Mesenchymal stem cell (in vitro differentiated cells and primary cell): ENCODE measurements around the gene SLC5A10. TPM values are rescaled to one million over a fixed set of nuclear protein-coding genes. Genes with fewer than 3 reads are reported as not detected.

Experiments
- DNase-seq: peaks from one replicate; pipeline ENCODE4 v3.0.0-alpha.2; 2013
- H2AFZ ChIP-seq: one replicate; pipeline ENCODE4 v1.6.1; 2013; ENCODE audit warnings: low read depth, mild to moderate bottlenecking, control low read depth, inconsistent platforms, low read length, moderate library complexity
- H2AK5ac ChIP-seq: 2 replicates; pipeline ENCODE4 v1.6.1; 2013; ENCODE audit warnings: low read length, moderate library complexity, mild to moderate bottlenecking, inconsistent platforms; ENCODE audit not compliant: severe bottlenecking
- H2BK120ac ChIP-seq: one replicate; pipeline ENCODE4 v1.6.1; 2013; ENCODE audit warnings: low read depth, mild to moderate bottlenecking, inconsistent platforms, low read length, moderate library complexity
- H2BK12ac ChIP-seq, 2 experiments: one replicate each; pipeline ENCODE4 v1.6.1; 2013; ENCODE audit warnings: inconsistent platforms in 2 of 2, low read length in 2 of 2, mild to moderate bottlenecking in 2 of 2, moderate library complexity in 2 of 2, control low read depth in 1 of 2
- H2BK15ac ChIP-seq: one replicate; pipeline ENCODE4 v1.6.1; 2013; ENCODE audit warnings: mild to moderate bottlenecking, low read depth, inconsistent platforms; ENCODE audit not compliant: poor library complexity, severe bottlenecking
- H2BK5ac ChIP-seq: 2 replicates; pipeline ENCODE4 v1.6.1; 2013; ENCODE audit warnings: low read depth, mild to moderate bottlenecking, low read length, control low read depth, inconsistent platforms; ENCODE audit not compliant: poor library complexity, severe bottlenecking
- H3K14ac ChIP-seq, 2 experiments: one replicate each; pipeline ENCODE4 v1.6.1; 2013; ENCODE audit warnings: inconsistent platforms in 2 of 2, low read length in 2 of 2, control low read depth in 1 of 2, mild to moderate bottlenecking in 1 of 2, moderate library complexity in 1 of 2
- H3K18ac ChIP-seq, 2 experiments: one replicate each; pipeline ENCODE4 v1.6.1; 2013; ENCODE audit warnings: inconsistent platforms in 2 of 2, low read length in 2 of 2, control low read depth in 1 of 2, low read depth in 1 of 2, mild to moderate bottlenecking in 1 of 2
- H3K23ac ChIP-seq, 2 experiments: one replicate each; pipeline ENCODE4 v1.6.1; 2013; ENCODE audit warnings: inconsistent platforms in 2 of 2, low read length in 2 of 2, mild to moderate bottlenecking in 2 of 2, moderate library complexity in 2 of 2, control low read depth in 1 of 2
- H3K27ac ChIP-seq: 2 replicates; pipeline ENCODE4 v1.5.1; 2013; ENCODE audit warnings: mild to moderate bottlenecking, moderate library complexity, low read length, control low read depth, inconsistent platforms; ENCODE audit not compliant: poor library complexity, severe bottlenecking
- H3K27me3 ChIP-seq, 2 experiments: 2 replicates each; pipeline versions ENCODE4 v1.6.1 to v1.7.0; 2013; ENCODE audit warnings: low read length in 2 of 2, mild to moderate bottlenecking in 2 of 2, moderate library complexity in 2 of 2, control low read depth in 1 of 2, inconsistent platforms in 1 of 2; ENCODE audit not compliant: control insufficient read depth in 1 of 2, insufficient read depth in 1 of 2
- H3K36me3 ChIP-seq, 2 experiments: 2 replicates each; pipeline versions ENCODE4 v1.6.1 to v1.7.0; 2013; ENCODE audit warnings: low read length in 2 of 2, control low read depth in 1 of 2, inconsistent platforms in 1 of 2, low read depth in 1 of 2, mild to moderate bottlenecking in 1 of 2; ENCODE audit not compliant: insufficient read depth in 2 of 2, control insufficient read depth in 1 of 2
- H3K4ac ChIP-seq, 2 experiments: one replicate each; pipeline ENCODE4 v1.6.1; 2013; ENCODE audit warnings: inconsistent platforms in 2 of 2, low read length in 2 of 2, mild to moderate bottlenecking in 2 of 2, moderate library complexity in 2 of 2, control low read depth in 1 of 2, low read depth in 1 of 2
- H3K4me1 ChIP-seq: 2 replicates; pipeline ENCODE4 v1.6.1; 2013; ENCODE audit warnings: low read depth, low read length, control low read depth; ENCODE audit not compliant: control insufficient read depth, insufficient read depth
- H3K4me2 ChIP-seq: 2 replicates; pipeline ENCODE4 v1.6.1; 2013; ENCODE audit warnings: low read length, mild to moderate bottlenecking, inconsistent platforms; ENCODE audit not compliant: poor library complexity, severe bottlenecking
- H3K4me3 ChIP-seq, 2 experiments: 2 replicates each; pipeline versions ENCODE4 v1.5.1 to v1.7.0; 2013; ENCODE audit warnings: low read length in 2 of 2, mild to moderate bottlenecking in 2 of 2, control low read depth in 1 of 2, low read depth in 1 of 2; ENCODE audit not compliant: insufficient read depth in 1 of 2
- H3K79me1 ChIP-seq: replicated peaks from 2 replicates; pipeline ENCODE4 v1.6.1; 2013; ENCODE audit warnings: mild to moderate bottlenecking, control low read depth, low read length, inconsistent platforms; ENCODE audit not compliant: poor library complexity, severe bottlenecking
- H3K9ac ChIP-seq: 2 replicates; pipeline ENCODE4 v1.7.0; 2013; ENCODE audit warnings: mild to moderate bottlenecking, low read length, moderate library complexity
- H3K9me3 ChIP-seq: 2 replicates; pipeline ENCODE4 v1.7.0; 2013; ENCODE audit warnings: mild to moderate bottlenecking, low read length; ENCODE audit not compliant: control insufficient read depth
- H4K8ac ChIP-seq: one replicate; pipeline ENCODE4 v1.6.1; 2013; ENCODE audit warnings: inconsistent platforms, mild to moderate bottlenecking, low read length, moderate library complexity
- H4K91ac ChIP-seq: one replicate; pipeline ENCODE4 v1.6.1; 2013; ENCODE audit warnings: mild to moderate bottlenecking, low read length, inconsistent platforms
- WGBS: methylation state at CpG from one replicate; pipeline ENCODE4 v1.1.7; 2013; ENCODE audit warnings: mixed read lengths; 5-methylcytosine and 5-hydroxymethylcytosine counted together
- polyA plus RNA-seq, 2 experiments: library from polyadenylated mRNA; stranded (reverse); fragments of 200-250 nt; gene quantifications; one replicate each; pipeline ENCODE4 v1.2.3, GENCODE V29; 2013

Gene SLC5A10
- 0.03 TPM for polyA plus RNA-seq (2013, experiment 1 of 2)
- not detected for polyA plus RNA-seq (2013, experiment 2 of 2)

- no peaks in the 10 kb centered on the region for H3K9me3 ChIP-seq
- no peak within 1 kb of the TSS for H2BK5ac ChIP-seq
- no peak within 1 kb of the TSS for H2BK15ac ChIP-seq
- peak within 1 kb of the TSS; percentile 14 for H3K27ac ChIP-seq
- no peak within 1 kb of the TSS for H2BK12ac ChIP-seq
- H3K4me3 ChIP-seq: no peak within 1 kb of the TSS
- no peak within 1 kb of the TSS for H4K8ac ChIP-seq
- H3K79me1 ChIP-seq: no peaks in the 10 kb centered on the region
- H3K4me2 ChIP-seq: no peak within 1 kb of the TSS
- peaks cover 0 to 45% of the 10 kb centered on the region in 2 experiments for H3K27me3 ChIP-seq
- H4K91ac ChIP-seq: no peak within 1 kb of the TSS
- H2BK120ac ChIP-seq: no peak within 1 kb of the TSS
- H3K14ac ChIP-seq: peak within 1 kb of the TSS in 1 of 2 experiments; percentile 61
- no peak within 1 kb of the TSS for H3K4ac ChIP-seq
- 91% methylated on average over 17 of the region's 17 CpGs for WGBS
- no peaks in the 10 kb centered on the region for H3K36me3 ChIP-seq
- H2AFZ ChIP-seq: no peak within 1 kb of the TSS
- H3K23ac ChIP-seq: peak within 1 kb of the TSS in 1 of 2 experiments; percentile 51
- no peak for DNase-seq
- no peak within 1 kb of the TSS for H3K9ac ChIP-seq
- H3K18ac ChIP-seq: no peak within 1 kb of the TSS
- H2AK5ac ChIP-seq: peak within 1 kb of the TSS; percentile 57
- H3K4me1 ChIP-seq: peaks cover 19% of the 10 kb centered on the region
Measured at GRCh38 chr17:18951941-18952842, at the start of gene SLC5A10. Gene SLC5A10, plus strand, starts transcription at chr17:18952165. Its CDS starts 41 bp downstream, at chr17:18952206.

GRCh38 chr17:18904482-18904881, 47.5 kb upstream of the SLC5A10 start:
- Histone ChIP-seq H3K23ac (no peak overlapping the region), H3K27me3 (no peaks in the 10 kb centered on the region), H3K9ac (no peak overlapping the region), H3K4ac (no peak overlapping the region), H4K8ac (no peak overlapping the region), H2AK5ac (no peak overlapping the region), H3K4me2 (no peak overlapping the region), H2BK12ac (no peak overlapping the region), H2BK120ac (no peak overlapping the region), H3K4me1 (peaks cover 5% of the 10 kb centered on the region), H3K27ac (no peak overlapping the region), H3K79me1 (peaks cover 21% of the 10 kb centered on the region), H3K18ac (no peak overlapping the region), H2BK5ac (no peak overlapping the region), H4K91ac (no peak overlapping the region), H2AFZ (no peak overlapping the region), H3K14ac (no peak overlapping the region), H3K4me3 (no peak overlapping the region), H3K36me3 (peaks cover 23 to 42% of the 10 kb centered on the region in 2 experiments), H3K9me3 (no peaks in the 10 kb centered on the region), H2BK15ac (no peak overlapping the region)
- 95% methylated on average over 4 of the region's 5 CpGs for WGBS
- no peak for DNase-seq

GRCh38 chr17:18905226-18905625, 46.7 kb upstream of the SLC5A10 start:
- Histone ChIP-seq H2BK5ac (no peak overlapping the region), H2BK12ac (no peak overlapping the region), H3K4me1 (peaks cover 5% of the 10 kb centered on the region), H3K4ac (no peak overlapping the region), H3K18ac (no peak overlapping the region), H3K9me3 (no peaks in the 10 kb centered on the region), H4K91ac (no peak overlapping the region), H3K79me1 (peaks cover 19% of the 10 kb centered on the region), H3K27me3 (no peaks in the 10 kb centered on the region), H3K27ac (no peak overlapping the region), H3K4me2 (no peak overlapping the region), H3K36me3 (peaks cover 24 to 42% of the 10 kb centered on the region in 2 experiments), H4K8ac (no peak overlapping the region), H2AFZ (no peak overlapping the region), H2AK5ac (no peak overlapping the region), H2BK15ac (no peak overlapping the region), H3K14ac (no peak overlapping the region), H3K9ac (no peak overlapping the region), H3K23ac (no peak overlapping the region), H2BK120ac (no peak overlapping the region), H3K4me3 (no peak overlapping the region)
- 97% methylated on average over 3 of the region's 5 CpGs for WGBS
- DNase-seq: no peak

GRCh38 chr17:18910326-18910725, 41.6 kb upstream of the SLC5A10 start:
- H3K14ac ChIP-seq: no peak overlapping the region
- no peaks in the 10 kb centered on the region for H3K9me3 ChIP-seq
- no peak overlapping the region for H2BK12ac ChIP-seq
- no peak overlapping the region for H2AK5ac ChIP-seq
- no peak overlapping the region for H4K91ac ChIP-seq
- no peak overlapping the region for H3K18ac ChIP-seq
- no peaks in the 10 kb centered on the region for H3K27me3 ChIP-seq
- H3K23ac ChIP-seq: no peak overlapping the region
- peaks cover 34 to 41% of the 10 kb centered on the region in 2 experiments for H3K36me3 ChIP-seq
- no peak overlapping the region for H2AFZ ChIP-seq
- no peak overlapping the region for H3K4ac ChIP-seq
- no peak overlapping the region for H3K9ac ChIP-seq
- no peak overlapping the region for H3K27ac ChIP-seq
- no peak overlapping the region for H2BK15ac ChIP-seq
- WGBS: 100% methylated on average over 1 of the region's 5 CpGs
- H3K4me3 ChIP-seq: no peak overlapping the region
- H3K79me1 ChIP-seq: peaks cover 15% of the 10 kb centered on the region
- H3K4me2 ChIP-seq: no peak overlapping the region
- no peak overlapping the region for H2BK120ac ChIP-seq
- H4K8ac ChIP-seq: no peak overlapping the region
- no peaks in the 10 kb centered on the region for H3K4me1 ChIP-seq
- no peak overlapping the region for H2BK5ac ChIP-seq
- no peak for DNase-seq
